Endothelial cell of umbilical vein (primary cell): ENCODE measurements around the gene ANXA6. TPM values are rescaled to one million over a fixed set of nuclear protein-coding genes. Genes with fewer than 3 reads are reported as not detected.

Source experiments
- BruUV-seq: library from RNA; stranded (reverse); fragments of 400-500 nt; replicated peaks from 2 replicates; lab custom pipeline; 2021; lab: Mats Ljungman, UMichigan
- CTCF ChIA-PET: fragments of 300-600, 350-600 bp; sonication (Branson Sonifier 250); formaldehyde crosslinking; loops from one replicate; lab custom pipeline; 2021; ENCODE audit warnings: antibody characterized with exemption, inconsistent platforms; lab: Charles Lee
- POLR2A ChIA-PET: fragments of 300-600, 350-600 bp; sonication (Branson Sonifier 250); formaldehyde crosslinking; loops from one replicate; lab custom pipeline; 2021; ENCODE audit warnings: antibody characterized with exemption, inconsistent platforms; lab: Charles Lee
- DNase-seq: peaks from one replicate; pipeline ENCODE4 v3.0.0-alpha.2; 2011; ENCODE audit warnings: low read depth, low spot score
- FAIRE-seq: peaks from 2 replicates; lab custom pipeline; 2011; peaks lifted over from hg19 to GRCh38; lab: Jason Lieb, UNC
- H2AFZ ChIP-seq: 2 replicates; pipeline ENCODE4 v1.6.0; 2012; ENCODE audit warnings: low read depth, low read length, control low read depth, inconsistent platforms
- H3K27ac ChIP-seq: 2 replicates; pipeline ENCODE4 v1.5.1; 2011; ENCODE audit warnings: low read depth, mild to moderate bottlenecking, control low read depth, low read length, moderate library complexity; ENCODE audit not compliant: insufficient read depth
- H3K27me3 ChIP-seq, 2 experiments: 2 replicates each; pipeline versions ENCODE4 v1.6.0 to v1.6.1; 2011; ENCODE audit warnings: low read length in 2 of 2, mixed read lengths in 1 of 2; ENCODE audit not compliant: control insufficient read depth in 2 of 2, insufficient read depth in 2 of 2
- H3K36me3 ChIP-seq, 2 experiments: 2 replicates in 1 of 2; 3 replicates in 1 of 2; pipeline ENCODE4 v1.5.1; 2011; ENCODE audit warnings: low read length in 2 of 2, mild to moderate bottlenecking in 1 of 2, moderate library complexity in 1 of 2; ENCODE audit not compliant: control insufficient read depth in 2 of 2, insufficient read depth in 2 of 2; ENCODE audit errors: extremely low read depth in 1 of 2
- H3K4me1 ChIP-seq: 3 replicates; pipeline ENCODE4 v1.5.1; 2011; ENCODE audit warnings: mild to moderate bottlenecking, low read length; ENCODE audit not compliant: control insufficient read depth, insufficient read depth; ENCODE audit errors: extremely low read depth
- H3K4me2 ChIP-seq: 2 replicates; pipeline ENCODE4 v1.6.1; 2011; ENCODE audit warnings: low read length, control low read depth, mixed read lengths; ENCODE audit not compliant: insufficient read depth
- H3K4me3 ChIP-seq, 3 experiments: fragments of 200-600 bp in 1 of 3; sonication (generic), shearing (Covaris generic) in 1 of 3; replicated peaks in 1 of 3; 2 replicates each; pipeline ENCODE4 v1.5.1; 2011 to 2016; ENCODE audit warnings: control low read depth in 3 of 3, low read length in 3 of 3, mild to moderate bottlenecking in 2 of 3, inconsistent platforms in 1 of 3, low read depth in 1 of 3, moderate library complexity in 1 of 3; ENCODE audit not compliant: insufficient read depth in 1 of 3
- H3K79me2 ChIP-seq: 2 replicates; pipeline ENCODE4 v1.6.0; 2012; ENCODE audit warnings: low read length, inconsistent platforms; ENCODE audit not compliant: control insufficient read depth, insufficient read depth
- H3K9ac ChIP-seq: replicated peaks from 2 replicates; pipeline ENCODE3; 2011; ENCODE audit warnings: low read length, control low read depth; ENCODE audit not compliant: insufficient read depth; ENCODE audit errors: extremely low read depth
- H3K9me1 ChIP-seq: replicated peaks from 3 replicates; pipeline ENCODE4 v1.6.0; 2011; ENCODE audit warnings: mild to moderate bottlenecking, low read length; ENCODE audit not compliant: control insufficient read depth, insufficient read depth; ENCODE audit errors: extremely low read depth
- H3K9me3 ChIP-seq: replicated peaks from 2 replicates; pipeline ENCODE4 v1.5.1; 2012; ENCODE audit warnings: low read length, inconsistent platforms; ENCODE audit not compliant: control insufficient read depth, insufficient read depth
- H4K20me1 ChIP-seq: replicated peaks from 2 replicates; pipeline ENCODE3; 2011; ENCODE audit warnings: mild to moderate bottlenecking, low read length; ENCODE audit not compliant: control insufficient read depth, insufficient read depth; ENCODE audit errors: extremely low read depth
- EZH2 ChIP-seq: IDR thresholded peaks from 2 replicates; pipeline ENCODE4 v1.6.1; 2012; ENCODE audit warnings: borderline replicate concordance, low read depth, mild to moderate bottlenecking, moderate library complexity, low read length, inconsistent platforms; ENCODE audit not compliant: severe bottlenecking
- FOS ChIP-seq: IDR thresholded peaks from 2 replicates; pipeline ENCODE4 v1.6.1; 2011; ENCODE audit warnings: mild to moderate bottlenecking, low read length, moderate library complexity, borderline replicate concordance; ENCODE audit not compliant: insufficient read depth
- GATA2 ChIP-seq: IDR thresholded peaks from 2 replicates; pipeline ENCODE4 v1.7.0; 2011; ENCODE audit warnings: low read depth, mild to moderate bottlenecking, moderate library complexity, mixed read lengths, low read length; ENCODE audit not compliant: insufficient read length, insufficient read depth
- JUN ChIP-seq: IDR thresholded peaks from 2 replicates; pipeline ENCODE4 v1.6.1; 2011; ENCODE audit warnings: borderline replicate concordance, low read depth; ENCODE audit not compliant: insufficient read length, insufficient read depth
- MYC ChIP-seq: IDR thresholded peaks from one replicate; pipeline ENCODE4 v1.6.1; 2011; ENCODE audit warnings: mild to moderate bottlenecking, low read depth, low read length
- POLR2A ChIP-seq: IDR thresholded peaks from 2 replicates; pipeline ENCODE4 v1.6.1; 2012; ENCODE audit warnings: low read depth, mild to moderate bottlenecking, control low read depth, low read length
- POLR2AphosphoS5 ChIP-seq: IDR thresholded peaks from 2 replicates; pipeline ENCODE4 v1.6.1; 2012; ENCODE audit warnings: low read depth, mild to moderate bottlenecking, control low read depth, low read length, moderate library complexity; ENCODE audit not compliant: insufficient read depth
- dilution Hi-C: fragments of 300-500 bp; cut with MboI; formaldehyde crosslinking; loops from one replicate; pipeline ENCODE4 v1.15.0; 2019; ENCODE audit warnings: low sequenced_read_pairs; ENCODE audit not compliant: extremely low pct_ligation_motif_present
- intact Hi-C: fragments of 100-400 bp; cut with micrococcal nuclease; formaldehyde crosslinking; loops from one replicate; pipeline ENCODE4 v1.10.0; 2022
- polyA plus RNA-seq, 4 experiments: library from polyadenylated mRNA; depleted of rRNA in 3 of 4; stranded (reverse) in 3 of 4; unstranded in 1 of 4; fragments of >200 nt; gene quantifications; 2 replicates each; pipeline versions ENCODE4 v1.2.1 to v1.2.3, GENCODE V29; 2011 to 2012; ENCODE audit warnings: missing spikeins in 1 of 4
- total RNA-seq: library from RNA; stranded (reverse); gene quantifications from 2 replicates; pipeline ENCODE4 v1.2.3, GENCODE V29; 2021
- TF ChIP-seq, protein P1 (sequence below): IDR thresholded peaks from 2 replicates; pipeline ENCODE4 v1.6.1; 2011; ENCODE audit not compliant: insufficient read depth, insufficient read length
- TF ChIP-seq, protein P2 (sequence below), 2 donors: IDR thresholded peaks; 1 replicate in 1 of 2; 2 replicates in 1 of 2; pipeline ENCODE4 v1.5.1; 2011; ENCODE audit warnings: low read length in 2 of 2, mild to moderate bottlenecking in 2 of 2, moderate library complexity in 2 of 2, control low read depth in 1 of 2, inconsistent platforms in 1 of 2, low read depth in 1 of 2; ENCODE audit not compliant: insufficient read depth in 1 of 2; ENCODE audit errors: extremely low read depth in 1 of 2

The ANXA6 gene
- total and polyA plus RNA-seq, 2 donors (not counting 3 experiments of a cell fraction or from before 2014, with no cell fraction given) = 195 to 266 TPM

DNA sequence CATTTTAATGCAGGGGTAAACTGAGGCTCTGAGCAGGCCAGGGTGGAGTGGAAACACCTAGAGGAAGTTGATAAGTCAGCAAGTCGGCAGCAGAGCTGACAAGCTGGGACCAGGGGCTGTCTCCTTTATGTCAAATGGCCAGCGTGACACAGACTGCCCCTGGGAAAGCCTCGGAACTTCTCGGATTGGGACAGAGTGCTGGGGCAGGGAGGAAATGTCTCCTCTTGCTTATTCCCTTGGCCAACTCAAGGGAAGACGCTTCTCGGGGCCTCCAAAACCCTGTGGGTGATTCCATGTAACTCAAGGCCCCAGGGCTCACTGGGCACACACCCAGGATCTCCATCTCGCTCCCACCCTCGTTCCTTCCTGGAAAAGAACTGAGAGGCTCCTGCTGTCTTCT lies 25.4 kb upstream of the ANXA6 start:
- H3K9me1 ChIP-seq = no peaks in the 10 kb centered on the region
- BruUV-seq = no TSS peak
- no peak overlapping the region for H3K27ac ChIP-seq
- DNase-seq (no peak), FAIRE-seq (no peak)
- no peaks in the 10 kb centered on the region for H3K36me3 ChIP-seq
- H4K20me1 ChIP-seq = no peaks in the 10 kb centered on the region
- H3K4me2 ChIP-seq = no peak overlapping the region
- ChIA-PET POLR2A (no interaction called here), CTCF (interaction anchor here (0.8 to 1.8 kb wide), 9 partner anchors 9 to 57 kb away, joined by 3 to 9 read pairs (median 6); partner anchors contain the start of gene CCDC69)
- no peak overlapping the region for H2AFZ ChIP-seq
- H3K79me2 ChIP-seq = no peaks in the 10 kb centered on the region
- H3K9ac ChIP-seq = no peak overlapping the region
- TF ChIP-seq GATA2 = no peak
- no peaks in the 10 kb centered on the region for H3K9me3 ChIP-seq
- H3K27me3 ChIP-seq = no peaks in the 10 kb centered on the region
- dilution Hi-C loops = no loop called here
- intact Hi-C loops = no loop called here
- H3K4me1 ChIP-seq = no peaks in the 10 kb centered on the region
- H3K4me3 ChIP-seq = no peak overlapping the region

DNA sequence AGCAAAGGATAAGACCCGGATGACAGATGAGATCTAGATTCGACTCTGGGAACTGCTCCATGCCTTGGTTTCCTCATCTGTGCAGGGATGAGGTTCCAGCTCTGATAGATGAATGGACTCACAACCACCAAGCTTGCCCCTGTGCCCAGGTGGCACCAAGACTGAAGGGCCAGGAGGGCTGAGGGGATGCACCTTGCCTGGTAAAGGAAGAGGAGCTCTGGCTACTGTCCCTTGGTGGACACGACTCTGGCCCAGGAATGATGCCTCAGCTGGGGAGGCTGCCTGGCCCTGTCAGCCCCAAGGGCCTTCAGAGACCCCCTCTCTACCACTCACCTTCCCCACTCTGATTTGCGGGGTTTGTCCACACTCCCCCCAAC lies 24.9 kb upstream of the ANXA6 start:
- no TSS peak for BruUV-seq
- no peak for FAIRE-seq
- no peaks in the 10 kb centered on the region for H3K27me3 ChIP-seq
- H3K4me2 ChIP-seq = no peak overlapping the region
- intact Hi-C loops (no loop called here), dilution Hi-C loops (no loop called here)
- H3K36me3 ChIP-seq = no peaks in the 10 kb centered on the region
- H3K9me1 ChIP-seq = no peaks in the 10 kb centered on the region
- ChIA-PET CTCF (interaction anchor here (0.9 to 1.8 kb wide), 4 partner anchors 15 to 57 kb away, joined by 3 to 6 read pairs (median 6); partner anchors contain the start of gene CCDC69), POLR2A (no interaction called here)
- no peaks in the 10 kb centered on the region for H3K79me2 ChIP-seq
- no peak overlapping the region for H3K4me3 ChIP-seq
- TF ChIP-seq EZH2 = no peak
- no peak for TF ChIP-seq GATA2
- TF ChIP-seq, protein P1, sequence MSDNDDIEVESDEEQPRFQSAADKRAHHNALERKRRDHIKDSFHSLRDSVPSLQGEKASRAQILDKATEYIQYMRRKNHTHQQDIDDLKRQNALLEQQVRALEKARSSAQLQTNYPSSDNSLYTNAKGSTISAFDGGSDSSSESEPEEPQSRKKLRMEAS = no peak
- no peak for TF ChIP-seq POLR2AphosphoS5
- TF ChIP-seq, protein P2, sequence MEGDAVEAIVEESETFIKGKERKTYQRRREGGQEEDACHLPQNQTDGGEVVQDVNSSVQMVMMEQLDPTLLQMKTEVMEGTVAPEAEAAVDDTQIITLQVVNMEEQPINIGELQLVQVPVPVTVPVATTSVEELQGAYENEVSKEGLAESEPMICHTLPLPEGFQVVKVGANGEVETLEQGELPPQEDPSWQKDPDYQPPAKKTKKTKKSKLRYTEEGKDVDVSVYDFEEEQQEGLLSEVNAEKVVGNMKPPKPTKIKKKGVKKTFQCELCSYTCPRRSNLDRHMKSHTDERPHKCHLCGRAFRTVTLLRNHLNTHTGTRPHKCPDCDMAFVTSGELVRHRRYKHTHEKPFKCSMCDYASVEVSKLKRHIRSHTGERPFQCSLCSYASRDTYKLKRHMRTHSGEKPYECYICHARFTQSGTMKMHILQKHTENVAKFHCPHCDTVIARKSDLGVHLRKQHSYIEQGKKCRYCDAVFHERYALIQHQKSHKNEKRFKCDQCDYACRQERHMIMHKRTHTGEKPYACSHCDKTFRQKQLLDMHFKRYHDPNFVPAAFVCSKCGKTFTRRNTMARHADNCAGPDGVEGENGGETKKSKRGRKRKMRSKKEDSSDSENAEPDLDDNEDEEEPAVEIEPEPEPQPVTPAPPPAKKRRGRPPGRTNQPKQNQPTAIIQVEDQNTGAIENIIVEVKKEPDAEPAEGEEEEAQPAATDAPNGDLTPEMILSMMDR (IDR thresholded peaks at IDR 0.05; ENCODE audit: extremely low read depth in 1 of 2, insufficient read depth in 1 of 2, low read depth in 1 of 2, low read length in 2 of 2) = no peak
- no peak for TF ChIP-seq POLR2A
- no peak for TF ChIP-seq FOS
- no peak for TF ChIP-seq JUN
- TF ChIP-seq MYC = no peak
- no peak overlapping the region for H3K27ac ChIP-seq
- H2AFZ ChIP-seq = no peak overlapping the region
- no peaks in the 10 kb centered on the region for H3K9me3 ChIP-seq
- no peak for DNase-seq
- H3K9ac ChIP-seq = no peak overlapping the region
- no peaks in the 10 kb centered on the region for H3K4me1 ChIP-seq
- H4K20me1 ChIP-seq = no peaks in the 10 kb centered on the region
